Prostate gland (tissue), 2 donors: ENCODE data around the gene GPC5. TPM values are rescaled to one million over a fixed set of nuclear protein-coding genes. Genes with fewer than 3 reads are reported as not detected.

Experiments
- DNase-seq: peaks from one replicate; pipeline ENCODE4 v3.0.0-alpha.2; 2019; ENCODE audit warnings: low spot score
- H3K27ac ChIP-seq, 2 donors: fragments of 200-600 bp; sonication (generic); 2 replicates each; pipeline ENCODE4 v1.5.1; 2017 to 2019
- H3K27me3 ChIP-seq: fragments of 200-600 bp; sonication (generic); replicated peaks from 2 replicates; pipeline ENCODE4 v1.5.1; 2019; ENCODE audit not compliant: insufficient read depth
- H3K36me3 ChIP-seq, 2 donors: fragments of 200-600 bp; sonication (generic); 1 replicate in 1 of 2; 2 replicates in 1 of 2; pipeline versions ENCODE4 v1.5.1 to v1.8.1; 2017 to 2019
- H3K4me1 ChIP-seq: fragments of 200-600 bp; sonication (generic); replicated peaks from 2 replicates; pipeline ENCODE4 v1.5.1; 2019
- H3K4me3 ChIP-seq, 2 donors: fragments of 200-600 bp; sonication (generic); 2 replicates each; pipeline ENCODE4 v1.5.1; 2017 to 2019
- H3K9me3 ChIP-seq: fragments of 200-600 bp; sonication (generic); 2 replicates; pipeline ENCODE4 v1.5.1; 2017
- CTCF ChIP-seq, 4 experiments: fragments of 200-600 bp in 2 of 4; fragments of 450-650 bp in 2 of 4; sonication (generic) in 2 of 4; IDR thresholded peaks; 1 replicate in 3 of 4; 2 replicates in 1 of 4; pipeline ENCODE4 v1.5.1; 2016 to 2019; ENCODE audit warnings: antibody characterized with exemption in 4 of 4, mild to moderate bottlenecking in 2 of 4, moderate library complexity in 2 of 4
- POLR2A ChIP-seq: fragments of 450-650 bp; IDR thresholded peaks from one replicate; pipeline ENCODE4 v1.6.1; 2016; ENCODE audit warnings: antibody characterized with exemption, mild to moderate bottlenecking
- POLR2AphosphoS5 ChIP-seq: sonication (generic); formaldehyde crosslinking; IDR thresholded peaks from one replicate; pipeline ENCODE4 v1.6.1; 2017; ENCODE audit warnings: antibody characterized with exemption
- WGBS: methylation state at CpG from one replicate; pipeline ENCODE4 v1.1.5; 2018; 5-methylcytosine and 5-hydroxymethylcytosine counted together
- intact Hi-C: fragments of 100-400 bp; cut with DNase I; formaldehyde crosslinking; loops from one replicate; pipeline ENCODE4 v1.14.2; 2022
- total RNA-seq, 2 donors: library from RNA; depleted of rRNA; stranded (reverse); fragments of >200 nt; gene quantifications; one replicate each; pipeline ENCODE4 v1.1.0, GENCODE V29; 2016

The GPC5 gene
- total RNA-seq, 2 donors from 2014 or later: 0.23 to 35.0 TPM

DNA sequence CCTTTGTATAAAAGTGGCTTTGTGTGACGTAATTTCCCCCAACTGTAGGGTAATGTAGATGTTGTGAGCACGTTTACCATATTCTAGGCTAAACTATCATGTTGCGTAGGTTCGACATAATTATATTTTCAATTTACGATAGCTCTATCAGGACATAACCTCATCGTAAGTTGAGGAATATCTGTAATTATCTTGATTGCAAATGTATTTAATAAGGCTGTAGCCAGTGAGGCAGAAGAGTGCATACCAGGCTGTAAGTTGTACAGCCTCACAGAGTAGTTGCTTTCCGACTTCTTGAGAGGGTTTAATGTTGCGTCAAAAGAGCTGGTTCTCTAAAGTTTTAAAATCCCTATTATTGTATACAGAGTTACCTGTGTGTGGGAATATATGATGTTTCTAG lies 988.8 kb downstream of the GPC5 start:
- H3K36me3 ChIP-seq: no peaks in the 10 kb centered on the region
- 83% methylated on average over 8 of the region's 8 CpGs for WGBS
- intact Hi-C loops: no loop called here
- no peaks in the 10 kb centered on the region for H3K4me1 ChIP-seq
- TF ChIP-seq POLR2A (no peak), POLR2AphosphoS5 (no peak), CTCF (IDR thresholded peaks at IDR 0.05) (no peak)
- no peaks in the 10 kb centered on the region for H3K9me3 ChIP-seq
- H3K27me3 ChIP-seq: no peaks in the 10 kb centered on the region
- no peak for DNase-seq
- no peak overlapping the region for H3K4me3 ChIP-seq
- H3K27ac ChIP-seq: no peak overlapping the region

GRCh38 chr13:92390217-92390616 lies 991.8 kb downstream of the GPC5 start:
- DNase-seq: no peak
- no peaks in the 10 kb centered on the region for H3K27me3 ChIP-seq
- no peaks in the 10 kb centered on the region for H3K9me3 ChIP-seq
- no peaks in the 10 kb centered on the region for H3K36me3 ChIP-seq
- no peak overlapping the region for H3K4me3 ChIP-seq
- 16% methylated on average over 4 of the region's 4 CpGs for WGBS
- TF ChIP-seq POLR2AphosphoS5 (no peak), POLR2A (no peak), CTCF (IDR thresholded peaks at IDR 0.05) (no peak)
- intact Hi-C loops: no loop called here
- no peak overlapping the region for H3K27ac ChIP-seq
- H3K4me1 ChIP-seq: no peaks in the 10 kb centered on the region

DNA sequence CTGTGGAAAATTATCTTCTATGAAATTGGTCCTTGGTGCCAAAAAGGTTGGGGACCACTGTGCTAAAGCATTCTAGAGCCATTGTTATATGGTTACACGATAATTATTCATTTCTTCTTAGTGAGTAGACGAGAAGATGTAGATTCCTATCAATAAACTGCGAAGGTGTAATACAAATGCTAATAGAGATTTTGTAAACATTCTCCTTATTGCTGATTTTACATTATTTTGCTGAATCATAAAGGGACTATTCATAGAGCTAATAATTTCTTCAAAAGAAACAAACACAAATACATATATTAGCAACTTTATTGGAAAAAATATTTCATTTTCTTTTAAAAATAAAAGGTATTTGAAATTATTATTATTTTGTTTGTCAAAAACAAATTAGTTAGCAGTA lies 1005.2 kb downstream of the GPC5 start:
- no peak for DNase-seq
- Histone ChIP-seq H3K4me1 (no peaks in the 10 kb centered on the region), H3K27me3 (no peaks in the 10 kb centered on the region), H3K9me3 (no peaks in the 10 kb centered on the region), H3K36me3 (no peaks in the 10 kb centered on the region), H3K4me3 (no peak overlapping the region), H3K27ac (no peak overlapping the region)
- TF ChIP-seq CTCF (IDR thresholded peaks at IDR 0.05): no peak
- TF ChIP-seq POLR2AphosphoS5: no peak
- TF ChIP-seq POLR2A: no peak
- intact Hi-C loops: no loop called here
- 86% methylated on average over 3 of the region's 3 CpGs for WGBS

- 95% methylated on average over 7 of the region's 7 CpGs for WGBS
Observed at GRCh38 chr13:92407858-92408257, 1009.4 kb downstream of the GPC5 start.

More at GRCh38 chr13:92407858-92408257, 1009.4 kb downstream of the GPC5 start:
- Histone ChIP-seq H3K4me3 (no peak overlapping the region), H3K27me3 (no peaks in the 10 kb centered on the region), H3K9me3 (no peaks in the 10 kb centered on the region), H3K36me3 (no peaks in the 10 kb centered on the region), H3K4me1 (no peaks in the 10 kb centered on the region), H3K27ac (no peak overlapping the region)
- intact Hi-C loops: no loop called here
- TF ChIP-seq POLR2A (no peak), CTCF (IDR thresholded peaks at IDR 0.05) (no peak), POLR2AphosphoS5 (no peak)
- no peak for DNase-seq
